ENCODE results near the gene SPATA31E1. TPM values are rescaled to one million over a fixed set of nuclear protein-coding genes. Genes with fewer than 3 reads are reported as not detected.
"Not testable (repeated sequence)": the region's sequence is repeated elsewhere in the genome, so short reads cannot be mapped to it uniquely, and the experiment has no call there.

Gene SPATA31E1
- total RNA-seq, 1 donor from 2014 or later = not detected

- TF ChIP-seq CTCF (IDR thresholded peaks at IDR 0.05) = no peak
- DNase-seq (ENCODE audit: extremely low spot score, unreplicated experiment) = no peak
- H3K27ac Mint-ChIP-seq (ENCODE audit: unreplicated experiment) = no peak overlapping the region
- H3K9me3 Mint-ChIP-seq (ENCODE audit: unreplicated experiment) = no peaks in the 10 kb centered on the region
- H3K36me3 Mint-ChIP-seq (ENCODE audit: unreplicated experiment) = no peaks in the 10 kb centered on the region
- peaks cover 45% of the 10 kb centered on the region for H3K27me3 Mint-ChIP-seq (ENCODE audit: unreplicated experiment)
- no peaks in the 10 kb centered on the region for H3K4me1 Mint-ChIP-seq (ENCODE audit: unreplicated experiment)
- H3K4me3 Mint-ChIP-seq (ENCODE audit: unreplicated experiment) = no peak overlapping the region
These were observed 39.6 kb upstream of the SPATA31E1 start for GRCh38 chr9:87842878-87843585.

GRCh38 chr9:87844506-87844905, 38.2 kb upstream of the SPATA31E1 start:
- Mint-ChIP-seq H3K9me3 (ENCODE audit: unreplicated experiment) (no peaks in the 10 kb centered on the region), H3K27ac (ENCODE audit: unreplicated experiment) (no peak overlapping the region), H3K4me3 (ENCODE audit: unreplicated experiment) (no peak overlapping the region), H3K36me3 (ENCODE audit: unreplicated experiment) (no peaks in the 10 kb centered on the region), H3K4me1 (ENCODE audit: unreplicated experiment) (no peaks in the 10 kb centered on the region), H3K27me3 (ENCODE audit: unreplicated experiment) (peaks cover 40% of the 10 kb centered on the region)
- no peak for DNase-seq (ENCODE audit: extremely low spot score, unreplicated experiment)
- no peak for TF ChIP-seq CTCF (IDR thresholded peaks at IDR 0.05)

GRCh38 chr9:87847817-87848216, 34.9 kb upstream of the SPATA31E1 start:
- H3K36me3 Mint-ChIP-seq (ENCODE audit: unreplicated experiment); H3K27ac Mint-ChIP-seq (ENCODE audit: unreplicated experiment); H3K4me1 Mint-ChIP-seq (ENCODE audit: unreplicated experiment); DNase-seq (ENCODE audit: extremely low spot score, unreplicated experiment); H3K9me3 Mint-ChIP-seq (ENCODE audit: unreplicated experiment); H3K4me3 Mint-ChIP-seq (ENCODE audit: unreplicated experiment): not testable (repeated sequence)
- H3K27me3 Mint-ChIP-seq (ENCODE audit: unreplicated experiment) = peaks cover 26% of the 10 kb centered on the region

GRCh38 chr9:87849144-87849758, 33.4 kb upstream of the SPATA31E1 start:
- no peak for DNase-seq (ENCODE audit: extremely low spot score, unreplicated experiment)
- TF ChIP-seq CTCF (IDR thresholded peaks at IDR 0.05) = no peak

GRCh38 chr9:87850391-87850790, 32.3 kb upstream of the SPATA31E1 start:
- no peak for TF ChIP-seq CTCF (IDR thresholded peaks at IDR 0.05)
- H3K9me3 Mint-ChIP-seq (ENCODE audit: unreplicated experiment) = no peaks in the 10 kb centered on the region
- peaks cover 15% of the 10 kb centered on the region for H3K27me3 Mint-ChIP-seq (ENCODE audit: unreplicated experiment)
- H3K4me3 Mint-ChIP-seq (ENCODE audit: unreplicated experiment) = no peak overlapping the region
- peaks cover 9% of the 10 kb centered on the region for H3K4me1 Mint-ChIP-seq (ENCODE audit: unreplicated experiment)
- H3K27ac Mint-ChIP-seq (ENCODE audit: unreplicated experiment) = no peak overlapping the region
- no peak for DNase-seq (ENCODE audit: extremely low spot score, unreplicated experiment)
- H3K36me3 Mint-ChIP-seq (ENCODE audit: unreplicated experiment) = no peaks in the 10 kb centered on the region

More at GRCh38 chr9:87849144-87849758, 33.4 kb upstream of the SPATA31E1 start:
- Mint-ChIP-seq H3K9me3 (ENCODE audit: unreplicated experiment) (no peaks in the 10 kb centered on the region), H3K27me3 (ENCODE audit: unreplicated experiment) (peaks cover 20% of the 10 kb centered on the region), H3K36me3 (ENCODE audit: unreplicated experiment) (no peaks in the 10 kb centered on the region), H3K4me1 (ENCODE audit: unreplicated experiment) (peaks cover 9% of the 10 kb centered on the region), H3K4me3 (ENCODE audit: unreplicated experiment) (no peak overlapping the region), H3K27ac (ENCODE audit: unreplicated experiment) (no peak overlapping the region)

- not testable (repeated sequence) for H3K4me3 Mint-ChIP-seq (ENCODE audit: unreplicated experiment); H3K4me1 Mint-ChIP-seq (ENCODE audit: unreplicated experiment); H3K9me3 Mint-ChIP-seq (ENCODE audit: unreplicated experiment); DNase-seq (ENCODE audit: extremely low spot score, unreplicated experiment); H3K36me3 Mint-ChIP-seq (ENCODE audit: unreplicated experiment); H3K27ac Mint-ChIP-seq (ENCODE audit: unreplicated experiment)
- peaks cover 14% of the 10 kb centered on the region for H3K27me3 Mint-ChIP-seq (ENCODE audit: unreplicated experiment)
These were observed 31.5 kb upstream of the SPATA31E1 start for GRCh38 chr9:87851186-87851585.

All from osteocyte (in vitro differentiated cells).